GM12875 (cell line): Measurements from ENCODE around the gene C17orf107.
"Not testable (repeated sequence)": the region's sequence is repeated elsewhere in the genome, so short reads cannot be mapped to it uniquely, and the experiment has no call there.

Experiments
- H3K4me3 ChIP-seq: one replicate; pipeline ENCODE4 v1.5.1; 2011; ENCODE audit warnings: low read depth, low read length, control low read depth
- CTCF ChIP-seq: IDR thresholded peaks from 2 replicates; pipeline ENCODE4 v1.5.1; 2011; ENCODE audit warnings: low read depth, mild to moderate bottlenecking, control low read depth, inconsistent platforms, low read length, moderate library complexity, borderline replicate concordance; ENCODE audit not compliant: insufficient read depth

C17orf107 gene

GRCh38 chr17:4861052-4861451 lies 38.3 kb upstream of the C17orf107 start:
- no peak overlapping the region for H3K4me3 ChIP-seq
- no peak for TF ChIP-seq CTCF

GRCh38 chr17:4862720-4863119 lies 36.6 kb upstream of the C17orf107 start:
- no peak for TF ChIP-seq CTCF
- no peak overlapping the region for H3K4me3 ChIP-seq

GRCh38 chr17:4863321-4863720 lies 36.0 kb upstream of the C17orf107 start:
- no peak overlapping the region for H3K4me3 ChIP-seq
- no peak for TF ChIP-seq CTCF

- not testable (repeated sequence) for H3K4me3 ChIP-seq
Measured at GRCh38 chr17:4867535-4867934, 31.8 kb upstream of the C17orf107 start.

GRCh38 chr17:4869058-4869998 lies 30.0 kb upstream of the C17orf107 start:
- not testable (repeated sequence) for H3K4me3 ChIP-seq

- TF ChIP-seq CTCF = no peak
- no peak overlapping the region for H3K4me3 ChIP-seq
Measured at GRCh38 chr17:4870855-4871254, 28.5 kb upstream of the C17orf107 start.

- no peak overlapping the region for H3K4me3 ChIP-seq
- no peak for TF ChIP-seq CTCF
Measured at GRCh38 chr17:4872786-4873185, 26.6 kb upstream of the C17orf107 start.

- no peak for TF ChIP-seq CTCF
Measured at GRCh38 chr17:4877089-4877488, 22.2 kb upstream of the C17orf107 start.

More at GRCh38 chr17:4877089-4877488, 22.2 kb upstream of the C17orf107 start:
- H3K4me3 ChIP-seq = no peak overlapping the region
